HepG2 (cell line): ENCODE measurements around the gene ATP10A. TPM values are rescaled to one million over a fixed set of nuclear protein-coding genes. Genes with fewer than 3 reads are reported as not detected.

Experiments used
- ATAC-seq: fragments of 200-7000 bp; cut with Tn5 transposase; 3 replicates; pipeline ENCODE4 v1.9.1; 2020; ENCODE audit warnings: mild to moderate bottlenecking, moderate library complexity
- BruUV-seq: library from RNA; stranded (reverse); fragments of 400-500 nt; replicated peaks from 2 replicates; lab custom pipeline; 2021; lab: Mats Ljungman, UMichigan
- CTCF ChIA-PET: fragments of 300-600 bp; formaldehyde crosslinking; extraction: SDS; loops from one replicate; lab custom pipeline; 2021; ENCODE audit warnings: low total read pairs, inconsistent platforms, low intra/inter-chr PET ratio; lab: Yijun Ruan, JAX
- POLR2A ChIA-PET: fragments of 350-600 bp; sonication (Branson Sonifier 250); formaldehyde crosslinking; loops from one replicate; lab custom pipeline; 2020; ENCODE audit warnings: antibody characterized with exemption, inconsistent platforms; lab: Yijun Ruan, JAX
- DNase-seq: peaks from one replicate; pipeline ENCODE4 v3.0.0-alpha.2; 2015; ENCODE audit warnings: low spot score
- FAIRE-seq: peaks from 3 replicates; lab custom pipeline; 2011; peaks lifted over from hg19 to GRCh38; lab: Jason Lieb, UNC
- H2AFZ ChIP-seq: one replicate; pipeline ENCODE4 v1.6.1; 2011; ENCODE audit warnings: low read length, inconsistent platforms
- H3K27ac ChIP-seq: fragments of 300-600 bp; 3 replicates; pipeline ENCODE4 v1.8.0; 2011; ENCODE audit warnings: mixed run types, mild to moderate bottlenecking, mixed read lengths, low read length, inconsistent platforms; ENCODE audit not compliant: insufficient read depth; ENCODE audit errors: extremely low read length
- H3K27me3 ChIP-seq, 2 experiments: fragments of 200-600 bp in 1 of 2; 2 replicates in 1 of 2; 3 replicates in 1 of 2; pipeline versions ENCODE4 v1.6.0 to v1.8.0; 2011; ENCODE audit warnings: low read length in 2 of 2, mild to moderate bottlenecking in 2 of 2, moderate library complexity in 2 of 2, inconsistent platforms in 1 of 2; ENCODE audit not compliant: insufficient read depth in 2 of 2, control insufficient read depth in 1 of 2
- H3K36me3 ChIP-seq, 2 experiments: fragments of 200-600 bp in 1 of 2; replicated peaks in 1 of 2; 2 replicates in 1 of 2; 3 replicates in 1 of 2; pipeline versions ENCODE4 v1.5.1 to v1.8.0; 2011; ENCODE audit warnings: low read length in 2 of 2, inconsistent platforms in 1 of 2; ENCODE audit not compliant: insufficient read depth in 2 of 2, control insufficient read depth in 1 of 2
- H3K4me1 ChIP-seq: 2 replicates; pipeline ENCODE4 v1.5.1; 2012; ENCODE audit warnings: low read length, inconsistent platforms; ENCODE audit not compliant: insufficient read depth
- H3K4me2 ChIP-seq: 2 replicates; pipeline ENCODE4 v1.6.0; 2011; ENCODE audit warnings: low read depth, low read length, inconsistent platforms
- H3K4me3 ChIP-seq, 3 experiments: fragments of 200-600 bp in 1 of 3; sonication (generic), shearing (Covaris generic) in 1 of 3; replicated peaks in 1 of 3; 2 replicates each; pipeline ENCODE4 v1.5.1; 2011 to 2016; ENCODE audit warnings: low read length in 3 of 3, inconsistent platforms in 2 of 3, low read depth in 2 of 3, mild to moderate bottlenecking in 2 of 3, control low read depth in 1 of 3, mixed read lengths in 1 of 3; ENCODE audit not compliant: insufficient read depth in 1 of 3
- H3K79me2 ChIP-seq: one replicate; pipeline ENCODE4 v1.6.1; 2011; ENCODE audit warnings: low read length, inconsistent platforms; ENCODE audit not compliant: insufficient read depth
- H3K9ac ChIP-seq: 2 replicates; pipeline ENCODE4 v1.6.0; 2011; ENCODE audit warnings: mild to moderate bottlenecking, low read depth, low read length, inconsistent platforms; ENCODE audit not compliant: insufficient read depth
- H3K9me3 ChIP-seq: 2 replicates; pipeline ENCODE4 v1.5.1; 2012; ENCODE audit warnings: mild to moderate bottlenecking, low read length
- H4K20me1 ChIP-seq: 2 replicates; pipeline ENCODE4 v1.6.0; 2011; ENCODE audit warnings: inconsistent platforms, mild to moderate bottlenecking, low read length, moderate library complexity; ENCODE audit not compliant: insufficient read depth
- CEBPB ChIP-seq: IDR thresholded peaks from 2 replicates; pipeline ENCODE4 v1.6.1; 2011; ENCODE audit warnings: low read depth, low read length, improper control_type of control experiment, borderline replicate concordance
- CENPX ChIP-seq: sonication (generic); formaldehyde crosslinking; IDR thresholded peaks from 2 replicates; pipeline ENCODE4 v1.9.0; 2021; ENCODE audit warnings: mild to moderate bottlenecking, missing genetic modification reagents, moderate library complexity
- FOXK2 ChIP-seq: fragments of 450-650 bp; IDR thresholded peaks from 2 replicates; pipeline ENCODE4 v1.6.1; 2016
- GFI1 ChIP-seq: sonication (generic); formaldehyde crosslinking; IDR thresholded peaks from 2 replicates; pipeline ENCODE4 v1.5.0; 2020; ENCODE audit warnings: missing genetic modification reagents, mild to moderate bottlenecking, borderline replicate concordance
- HDAC1 ChIP-seq: sonication (generic); formaldehyde crosslinking; IDR thresholded peaks from 2 replicates; pipeline ENCODE4 v1.5.1; 2020; ENCODE audit warnings: mild to moderate bottlenecking, missing genetic modification reagents
- HIVEP1 ChIP-seq: sonication (generic); formaldehyde crosslinking; IDR thresholded peaks from 2 replicates; pipeline ENCODE4 v1.4.0; 2020; ENCODE audit warnings: mild to moderate bottlenecking, missing genetic modification reagents
- JDP2 ChIP-seq: sonication (generic); formaldehyde crosslinking; IDR thresholded peaks from 2 replicates; pipeline ENCODE4 v1.8.1; 2022; ENCODE audit warnings: missing genetic modification reagents, borderline replicate concordance
- KDM1A ChIP-seq: IDR thresholded peaks from 2 replicates; pipeline ENCODE4 v1.6.1; 2016; ENCODE audit warnings: missing compliant biosample characterization
- KLF13 ChIP-seq: sonication (generic); formaldehyde crosslinking; IDR thresholded peaks from 2 replicates; pipeline ENCODE4 v1.4.0; 2020; ENCODE audit warnings: mild to moderate bottlenecking, missing genetic modification reagents
- MAFG ChIP-seq: sonication (generic); formaldehyde crosslinking; IDR thresholded peaks from 2 replicates; pipeline ENCODE4 v1.5.1; 2020; ENCODE audit warnings: mild to moderate bottlenecking, missing genetic modification reagents
- MLXIP ChIP-seq: sonication (generic); formaldehyde crosslinking; IDR thresholded peaks from 2 replicates; pipeline ENCODE4 v1.9.0; 2021; ENCODE audit warnings: missing genetic modification reagents, borderline replicate concordance
- SMARCC2 ChIP-seq: fragments of 450-650 bp; IDR thresholded peaks from 2 replicates; pipeline ENCODE4 v1.6.1; 2017; ENCODE audit warnings: antibody characterized with exemption, mild to moderate bottlenecking
- TIGD3 ChIP-seq: sonication (generic); formaldehyde crosslinking; IDR thresholded peaks from 2 replicates; pipeline ENCODE4 v1.5.1; 2020; ENCODE audit warnings: mild to moderate bottlenecking, missing genetic modification reagents, borderline replicate concordance
- ZBTB21 ChIP-seq: sonication (generic); formaldehyde crosslinking; IDR thresholded peaks from 2 replicates; pipeline ENCODE4 v1.4.0; 2020; ENCODE audit warnings: missing genetic modification reagents
- ZFP41 ChIP-seq: sonication (generic); formaldehyde crosslinking; IDR thresholded peaks from 2 replicates; pipeline ENCODE4 v1.4.0; 2020; ENCODE audit warnings: mild to moderate bottlenecking, missing genetic modification reagents, borderline replicate concordance
- ZFYVE20 ChIP-seq: sonication (generic); formaldehyde crosslinking; IDR thresholded peaks from 2 replicates; pipeline ENCODE4 v1.8.0; 2023; ENCODE audit warnings: low read depth, mild to moderate bottlenecking, moderate library complexity, missing genetic modification reagents, borderline replicate concordance
- ZKSCAN5 ChIP-seq: sonication (generic); formaldehyde crosslinking; IDR thresholded peaks from 2 replicates; pipeline ENCODE4 v1.5.1; 2020; ENCODE audit warnings: mild to moderate bottlenecking, missing genetic modification reagents
- ZKSCAN8 ChIP-seq: IDR thresholded peaks from 2 replicates; pipeline ENCODE4 v1.6.1; 2016; ENCODE audit warnings: borderline replicate concordance, missing genetic modification reagents, missing compliant biosample characterization
- ZMYM3 ChIP-seq: sonication (generic); formaldehyde crosslinking; IDR thresholded peaks from 2 replicates; pipeline ENCODE4 v1.5.1; 2020; ENCODE audit warnings: mild to moderate bottlenecking, missing genetic modification reagents
- ZNF691 ChIP-seq: sonication (generic); formaldehyde crosslinking; IDR thresholded peaks from 2 replicates; pipeline ENCODE4 v1.4.0; 2020; ENCODE audit warnings: missing genetic modification reagents, low read depth, mild to moderate bottlenecking, borderline replicate concordance
- ZNF7 ChIP-seq: IDR thresholded peaks from 2 replicates; pipeline ENCODE4 v1.6.1; 2016; ENCODE audit warnings: missing biosample characterization, missing genetic modification reagents
- ZSCAN22 ChIP-seq: sonication (generic); formaldehyde crosslinking; IDR thresholded peaks from 2 replicates; pipeline ENCODE4 v1.4.0; 2020; ENCODE audit warnings: mild to moderate bottlenecking, missing genetic modification reagents
- WGBS: methylation state at CpG from one replicate; pipeline ENCODE4 v1.1.6; 2017; ENCODE audit warnings: low lambda C conversion rate; 5-methylcytosine and 5-hydroxymethylcytosine counted together
- in situ Hi-C: cut with HindIII; loops from 2 replicates; pipeline ENCODE4 v1.10.0; 2017; ENCODE audit warnings: low pct_unique_long_range_greater_than_20kb; ENCODE audit not compliant: extremely low pct_ligation_motif_present
- intact Hi-C: fragments of 100-400 bp; cut with micrococcal nuclease; formaldehyde crosslinking; loops from one replicate; pipeline ENCODE4 v1.10.0; 2022; ENCODE audit not compliant: unreplicated experiment
- polyA plus RNA-seq, 8 experiments: library from polyadenylated mRNA; depleted of rRNA in 3 of 8; stranded (reverse) in 7 of 8; unstranded in 1 of 8; fragments of >200 nt; fragmentation: Illumina TruSeq in 4 of 8; extraction: Trizol in 4 of 8; gene quantifications; 2 replicates each; pipeline versions ENCODE4 v1.2.1 to v1.2.3, GENCODE V29; 2011 to 2016; ENCODE audit warnings: low read depth in 4 of 8, missing spikeins in 1 of 8, mixed read lengths in 1 of 8; ENCODE audit not compliant: insufficient read depth in 1 of 8
- total RNA-seq, 5 experiments: library from RNA; depleted of rRNA; stranded (reverse); fragments of >200 nt; fragmentation: Illumina TruSeq; extraction: Trizol; gene quantifications; 2 replicates each; pipeline ENCODE4 v1.2.3, GENCODE V29; 2016; ENCODE audit warnings: low read depth in 1 of 5

The ATP10A gene
- total and polyA plus RNA-seq, 2 of the 13 experiments (the other 11 are each of a cell fraction or from before 2014, with no cell fraction given): 0.58 to 4.2 TPM

- TF ChIP-seq CEBPB (no peak), ZSCAN22 (CRISPR knock-in tag) (no peak), HIVEP1 (CRISPR knock-in tag) (no peak), GFI1 (no peak)
These were observed 175.9 kb downstream of the ATP10A start (continued) for GRCh38 chr15:25687276-25687675.

- BruUV-seq: no TSS peak
- 0 out of 2 replicates have a peak, but pooled peaks cover 4% of the 10 kb centered on the region for H3K9me3 ChIP-seq
- no peaks in the 10 kb centered on the region for H3K4me1 ChIP-seq
- no peak overlapping the region for H3K4me3 ChIP-seq
- TF ChIP-seq ZKSCAN8 (CRISPR knock-in tag): no peak
- no peak for TF ChIP-seq ZKSCAN5 (CRISPR knock-in tag)
- no peak for TF ChIP-seq ZNF7 (CRISPR knock-in tag)
- no peak for TF ChIP-seq ZMYM3 (CRISPR knock-in tag)
- TF ChIP-seq TIGD3 (CRISPR knock-in tag): no peak
- TF ChIP-seq MLXIP (CRISPR knock-in tag): no peak
- no peak for TF ChIP-seq FOXK2
- TF ChIP-seq JDP2 (CRISPR knock-in tag): no peak
- TF ChIP-seq ZBTB21 (CRISPR knock-in tag): no peak
- TF ChIP-seq HDAC1 (CRISPR knock-in tag): no peak
- TF ChIP-seq ZNF691: no peak
- no peak for TF ChIP-seq ZFYVE20
- TF ChIP-seq CENPX (CRISPR knock-in tag): no peak
- TF ChIP-seq KLF13 (CRISPR knock-in tag): no peak
- TF ChIP-seq SMARCC2: no peak
- no peak for TF ChIP-seq ZFP41
- no peak for TF ChIP-seq KDM1A (CRISPR knock-in tag)
- TF ChIP-seq MAFG (CRISPR knock-in tag): no peak
- in situ Hi-C loops: no loop called here
- H3K27me3 ChIP-seq: no peaks in the 10 kb centered on the region
- ATAC-seq (no peak), FAIRE-seq (no peak), DNase-seq (no peak)
- ChIA-PET POLR2A (no interaction called here), CTCF (no interaction called here)
- no peaks in the 10 kb centered on the region for H4K20me1 ChIP-seq
- H3K9ac ChIP-seq: no peak overlapping the region
- WGBS: no CpG with 5 or more reads among the region's 6 CpGs
- no peak overlapping the region for H3K4me2 ChIP-seq
- no peak overlapping the region for H2AFZ ChIP-seq
- intact Hi-C loops: no loop called here
- H3K27ac ChIP-seq: no peak overlapping the region
- no peaks in the 10 kb centered on the region for H3K79me2 ChIP-seq
- no peaks in the 10 kb centered on the region for H3K36me3 ChIP-seq
These were observed 176.3 kb downstream of the ATP10A start for GRCh38 chr15:25686780-25687179.
